ENCODE data around the gene CHCHD3. TPM values are rescaled to one million over a fixed set of nuclear protein-coding genes. Genes with fewer than 3 reads are reported as not detected.

The CHCHD3 gene
- total RNA-seq, 2 donors from 2014 or later = 36.1 to 43.0 TPM

DNA sequence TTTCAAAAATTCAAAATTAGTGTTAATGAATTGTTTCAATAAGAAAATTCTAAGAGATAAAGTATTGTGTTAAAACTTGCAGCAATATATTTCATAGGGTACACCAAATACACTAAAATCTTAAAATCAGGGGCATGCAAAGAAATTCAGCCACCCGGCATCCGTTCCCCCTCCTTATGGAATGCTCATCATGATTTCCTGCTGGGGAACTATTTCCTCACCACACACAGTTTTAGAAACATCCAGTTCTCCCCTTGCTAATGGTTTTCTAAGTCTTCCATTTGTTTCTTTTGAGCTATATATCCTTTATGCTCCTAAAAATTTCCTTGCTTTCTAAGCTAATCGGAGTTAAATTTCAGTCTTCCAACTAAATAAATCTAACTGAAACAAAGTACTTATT, 60.7 kb downstream of the CHCHD3 start:
- DNase-seq (ENCODE audit: low spot score) = no peak
- H3K4me3 ChIP-seq = no peak overlapping the region
- H3K27me3 ChIP-seq (replicated peaks; ENCODE audit: insufficient read depth) = no peaks in the 10 kb centered on the region
- no peak for ATAC-seq (ENCODE audit: insufficient number of reproducible peaks, low FRiP score, low read depth)
- peaks cover 0 to 3% of the 10 kb centered on the region in 2 donors for H3K4me1 ChIP-seq (ENCODE audit: control insufficient read depth in 1 of 2, low read depth in 2 of 2)
- no peak overlapping the region for H3K27ac ChIP-seq
- TF ChIP-seq, protein P1, sequence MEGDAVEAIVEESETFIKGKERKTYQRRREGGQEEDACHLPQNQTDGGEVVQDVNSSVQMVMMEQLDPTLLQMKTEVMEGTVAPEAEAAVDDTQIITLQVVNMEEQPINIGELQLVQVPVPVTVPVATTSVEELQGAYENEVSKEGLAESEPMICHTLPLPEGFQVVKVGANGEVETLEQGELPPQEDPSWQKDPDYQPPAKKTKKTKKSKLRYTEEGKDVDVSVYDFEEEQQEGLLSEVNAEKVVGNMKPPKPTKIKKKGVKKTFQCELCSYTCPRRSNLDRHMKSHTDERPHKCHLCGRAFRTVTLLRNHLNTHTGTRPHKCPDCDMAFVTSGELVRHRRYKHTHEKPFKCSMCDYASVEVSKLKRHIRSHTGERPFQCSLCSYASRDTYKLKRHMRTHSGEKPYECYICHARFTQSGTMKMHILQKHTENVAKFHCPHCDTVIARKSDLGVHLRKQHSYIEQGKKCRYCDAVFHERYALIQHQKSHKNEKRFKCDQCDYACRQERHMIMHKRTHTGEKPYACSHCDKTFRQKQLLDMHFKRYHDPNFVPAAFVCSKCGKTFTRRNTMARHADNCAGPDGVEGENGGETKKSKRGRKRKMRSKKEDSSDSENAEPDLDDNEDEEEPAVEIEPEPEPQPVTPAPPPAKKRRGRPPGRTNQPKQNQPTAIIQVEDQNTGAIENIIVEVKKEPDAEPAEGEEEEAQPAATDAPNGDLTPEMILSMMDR (IDR thresholded peaks at IDR 0.05) = no peak
- H3K36me3 ChIP-seq = no peaks in the 10 kb centered on the region
- H3K9me3 ChIP-seq = no peaks in the 10 kb centered on the region

DNA sequence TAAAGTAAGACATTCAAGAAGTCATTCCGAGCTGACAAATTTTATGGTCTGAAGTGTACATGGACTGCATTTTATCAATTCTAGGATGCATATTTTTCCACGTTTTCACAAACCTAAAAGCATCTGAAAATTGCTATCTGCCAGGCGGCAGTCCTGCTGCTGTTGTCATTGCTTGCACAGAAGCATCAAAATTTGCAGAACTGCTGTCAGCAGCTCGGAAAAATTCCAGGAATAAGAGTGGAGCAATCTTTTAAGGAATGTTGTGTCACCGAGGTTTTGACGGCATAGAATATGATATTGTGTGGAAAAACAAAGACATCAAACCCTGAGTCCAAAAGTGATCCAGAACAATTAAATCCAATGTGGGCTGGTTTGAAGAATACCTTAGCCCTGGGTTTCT, 61.4 kb downstream of the CHCHD3 start:
- Histone ChIP-seq H3K36me3 (no peaks in the 10 kb centered on the region), H3K4me1 (ENCODE audit: control insufficient read depth in 1 of 2, low read depth in 2 of 2) (peaks cover 0 to 3% of the 10 kb centered on the region in 2 donors), H3K27ac (no peak overlapping the region), H3K27me3 (replicated peaks; ENCODE audit: insufficient read depth) (no peaks in the 10 kb centered on the region), H3K9me3 (no peaks in the 10 kb centered on the region), H3K4me3 (no peak overlapping the region)
- ATAC-seq (ENCODE audit: insufficient number of reproducible peaks, low FRiP score, low read depth) (no peak), DNase-seq (ENCODE audit: low spot score) (no peak)
- TF ChIP-seq, protein P1 (IDR thresholded peaks at IDR 0.05) = no peak

DNA sequence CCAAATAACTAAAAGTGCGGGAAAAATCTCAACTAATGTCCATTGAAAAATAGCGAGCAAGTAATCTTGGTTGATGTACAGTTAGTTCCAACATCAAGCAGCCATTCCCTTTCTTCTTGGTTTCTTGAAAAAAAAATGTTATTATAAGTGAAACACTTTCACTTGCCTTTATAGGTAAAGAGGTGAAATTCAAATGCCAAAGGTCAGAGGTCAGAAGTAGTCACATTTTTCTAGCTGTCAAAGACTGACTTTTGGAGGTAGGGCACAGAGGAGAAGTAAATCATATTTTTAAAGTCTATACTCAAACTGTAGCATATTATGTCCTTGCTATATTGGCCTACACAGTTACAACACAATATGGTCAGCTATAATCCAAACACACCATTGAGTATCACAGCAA, 62.3 kb downstream of the CHCHD3 start:
- no peak for DNase-seq (ENCODE audit: low spot score)
- no peak for ATAC-seq (ENCODE audit: insufficient number of reproducible peaks, low FRiP score, low read depth)
- TF ChIP-seq, protein P1 (IDR thresholded peaks at IDR 0.05) = no peak

DNA sequence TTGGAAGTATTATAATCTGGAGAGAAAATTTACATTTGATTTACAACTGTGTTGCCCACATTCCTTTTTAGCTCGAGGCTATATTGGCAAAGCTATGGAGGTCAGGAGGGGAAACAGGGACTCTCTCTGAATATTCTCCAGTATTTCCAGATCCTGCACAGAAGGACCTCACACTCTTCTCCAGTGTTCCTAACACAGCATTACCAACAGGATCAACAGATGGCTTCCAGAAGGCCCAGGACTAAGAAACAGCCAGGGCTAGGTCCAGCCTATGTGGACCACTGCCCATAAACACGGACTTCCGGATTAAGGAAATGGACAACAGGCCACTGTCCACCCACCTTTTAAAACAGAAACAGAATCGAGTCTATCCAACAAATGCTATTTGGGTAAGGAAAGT, 65.3 kb downstream of the CHCHD3 start:
- Histone ChIP-seq H3K4me1 (ENCODE audit: control insufficient read depth in 1 of 2, low read depth in 2 of 2) (no peaks in the 10 kb centered on the region), H3K27me3 (replicated peaks; ENCODE audit: insufficient read depth) (no peaks in the 10 kb centered on the region), H3K4me3 (no peak overlapping the region), H3K27ac (no peak overlapping the region), H3K9me3 (no peaks in the 10 kb centered on the region), H3K36me3 (no peaks in the 10 kb centered on the region)
- DNase-seq (ENCODE audit: low spot score) (no peak), ATAC-seq (ENCODE audit: insufficient number of reproducible peaks, low FRiP score, low read depth) (no peak)
- TF ChIP-seq, protein P1 (IDR thresholded peaks at IDR 0.05) = no peak

More for the DNA sequence above, 62.3 kb downstream of the CHCHD3 start:
- no peak overlapping the region for H3K4me3 ChIP-seq
- no peak overlapping the region for H3K27ac ChIP-seq
- no peaks in the 10 kb centered on the region for H3K36me3 ChIP-seq
- H3K4me1 ChIP-seq (ENCODE audit: control insufficient read depth in 1 of 2, low read depth in 2 of 2) = peaks cover 0 to 3% of the 10 kb centered on the region in 2 donors
- H3K9me3 ChIP-seq = no peaks in the 10 kb centered on the region
- H3K27me3 ChIP-seq (replicated peaks; ENCODE audit: insufficient read depth) = no peaks in the 10 kb centered on the region

DNA sequence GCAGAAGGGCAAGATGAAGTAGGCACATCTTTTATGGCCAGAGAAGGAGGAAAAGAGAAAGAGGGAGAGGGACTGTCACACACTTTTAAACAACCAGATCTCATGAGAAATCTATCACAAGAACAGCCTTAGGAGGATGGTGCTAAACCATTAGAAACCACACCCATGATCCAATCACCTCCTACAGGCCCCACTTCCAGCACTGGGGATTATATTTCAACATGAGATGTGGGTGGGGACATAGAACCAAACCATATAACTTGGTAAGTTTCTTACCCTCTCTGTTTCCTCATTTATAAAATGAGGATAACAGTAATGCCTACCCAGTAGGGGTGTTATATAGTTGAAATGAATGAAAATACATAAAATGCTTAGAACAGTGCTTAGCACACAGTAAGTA, 66.0 kb downstream of the CHCHD3 start:
- Histone ChIP-seq H3K4me1 (ENCODE audit: control insufficient read depth in 1 of 2, low read depth in 2 of 2) (no peaks in the 10 kb centered on the region), H3K27ac (no peak overlapping the region), H3K27me3 (replicated peaks; ENCODE audit: insufficient read depth) (no peaks in the 10 kb centered on the region), H3K4me3 (no peak overlapping the region), H3K9me3 (no peaks in the 10 kb centered on the region), H3K36me3 (no peaks in the 10 kb centered on the region)
- TF ChIP-seq, protein P1 (IDR thresholded peaks at IDR 0.05) = no peak
- ATAC-seq (ENCODE audit: insufficient number of reproducible peaks, low FRiP score, low read depth) (no peak), DNase-seq (ENCODE audit: low spot score) (no peak)

Data from thoracic aorta (tissue), 2 donors.